NB4 (cell line): ENCODE results near the gene SHISAL1.

Experiments used
- DNase-seq: peaks from one replicate; pipeline ENCODE4 v3.0.0; 2010; ENCODE audit warnings: low read depth
- H3K4me3 ChIP-seq: one replicate; pipeline ENCODE4 v1.5.1; 2011; ENCODE audit warnings: mild to moderate bottlenecking, low read depth, low read length, moderate library complexity
- CTCF ChIP-seq: IDR thresholded peaks from one replicate; pipeline ENCODE4 v1.5.1; 2012; ENCODE audit warnings: low read depth, low read length
- MYC ChIP-seq: IDR thresholded peaks from 2 replicates; pipeline ENCODE4 v1.6.1; 2011; ENCODE audit warnings: low read depth, low read length
- POLR2A ChIP-seq: IDR thresholded peaks from 2 replicates; pipeline ENCODE4 v1.6.1; 2011; ENCODE audit warnings: mild to moderate bottlenecking; ENCODE audit not compliant: insufficient read length; ENCODE audit errors: extremely low read depth
- TF ChIP-seq, protein P1 (sequence below): IDR thresholded peaks from 2 replicates; pipeline ENCODE4 v1.6.1; 2011; ENCODE audit warnings: low read depth, low read length

SHISAL1 gene

DNA sequence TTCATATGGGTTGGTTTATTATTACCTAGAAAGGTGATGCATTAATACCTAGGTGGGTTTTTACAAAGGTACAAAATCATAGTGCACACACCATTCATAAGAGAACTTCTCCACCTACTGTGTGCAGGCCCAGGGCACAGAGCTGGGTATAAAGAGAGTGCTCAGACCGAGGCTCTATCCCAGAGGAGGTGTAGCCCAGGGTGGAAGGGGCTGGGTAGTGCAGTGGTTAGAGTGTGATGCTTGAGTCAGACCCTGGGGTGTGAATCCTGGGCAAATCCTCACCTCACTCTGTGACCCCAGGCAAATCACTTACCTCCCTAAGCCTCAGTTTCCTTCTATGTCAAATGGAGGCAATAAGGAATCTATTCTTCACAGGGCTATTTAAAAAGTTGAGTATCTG is 99.8 kb downstream of the SHISAL1 start:
- no peak for DNase-seq
- TF ChIP-seq POLR2A (no peak), CTCF (no peak), MYC (no peak)
- TF ChIP-seq, protein P1, sequence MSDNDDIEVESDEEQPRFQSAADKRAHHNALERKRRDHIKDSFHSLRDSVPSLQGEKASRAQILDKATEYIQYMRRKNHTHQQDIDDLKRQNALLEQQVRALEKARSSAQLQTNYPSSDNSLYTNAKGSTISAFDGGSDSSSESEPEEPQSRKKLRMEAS, result no peak
- no peak overlapping the region for H3K4me3 ChIP-seq

- no peak overlapping the region for H3K4me3 ChIP-seq
- TF ChIP-seq CTCF (no peak), POLR2A (no peak), MYC (no peak)
- TF ChIP-seq, protein P1, result no peak
- DNase-seq, result no peak
Observed at GRCh38 chr22:44211946-44212930, 100.5 kb downstream of the SHISAL1 start.

DNA sequence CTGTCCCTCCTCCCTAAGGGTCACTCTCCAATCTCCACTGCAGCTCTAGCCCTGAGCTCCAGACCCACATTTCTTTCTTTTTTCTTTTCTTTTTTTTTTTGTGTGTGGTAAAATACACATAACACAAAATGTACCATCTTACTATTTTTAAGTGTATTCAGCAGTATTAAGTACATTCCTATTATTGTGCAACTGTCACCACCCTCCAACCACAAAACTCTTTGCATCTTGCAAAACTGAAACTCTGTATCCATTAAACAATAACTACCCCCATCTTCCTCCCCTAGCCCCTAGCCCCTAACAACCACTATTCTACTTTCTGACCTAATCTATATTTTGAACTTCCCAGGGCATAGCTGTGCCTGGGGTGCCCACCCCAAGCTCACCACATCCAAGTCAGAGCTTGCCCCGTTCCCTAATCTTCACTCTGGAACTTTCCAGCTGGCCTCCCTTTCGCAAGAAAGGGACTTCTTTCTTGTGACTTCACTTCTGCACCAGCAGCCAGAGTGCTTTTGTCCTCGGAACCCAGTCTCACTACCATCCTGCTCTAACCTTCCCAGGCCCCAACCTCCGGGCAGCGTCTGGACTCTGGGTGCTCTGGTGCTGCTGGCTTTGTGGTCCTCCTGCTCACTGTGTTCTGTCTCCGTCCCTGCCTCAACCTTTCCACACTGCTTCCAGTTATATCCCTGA is 101.3 kb downstream of the SHISAL1 start:
- TF ChIP-seq, protein P1, result no peak
- no peak for TF ChIP-seq MYC
- TF ChIP-seq CTCF, result no peak
- TF ChIP-seq POLR2A, result no peak
- H3K4me3 ChIP-seq, result no peak overlapping the region
- no peak for DNase-seq

- TF ChIP-seq MYC (no peak), POLR2A (no peak), CTCF (no peak)
- TF ChIP-seq, protein P1, result no peak
- H3K4me3 ChIP-seq, result no peak overlapping the region
- no peak for DNase-seq
Observed at GRCh38 chr22:44210722-44211121, 102.0 kb downstream of the SHISAL1 start.

DNA sequence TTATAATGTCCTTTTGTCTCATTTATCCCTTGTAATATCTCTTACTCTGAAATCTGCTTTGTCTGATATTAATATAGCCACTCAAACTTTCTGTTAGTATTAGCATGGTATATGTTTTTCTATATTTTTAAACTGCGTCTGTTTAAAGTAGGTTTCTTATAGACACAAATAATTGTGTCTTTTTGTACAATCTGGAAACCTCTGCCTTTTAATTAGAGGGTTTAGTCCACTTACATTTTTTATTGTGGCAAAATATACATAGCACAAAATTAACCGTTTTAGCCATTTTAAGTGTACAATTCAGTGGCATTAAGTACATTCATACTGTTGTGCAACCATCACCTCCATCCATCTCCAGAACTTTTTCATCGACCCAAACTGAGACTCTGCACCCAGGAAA is 103.4 kb downstream of the SHISAL1 start:
- DNase-seq, result no peak
- TF ChIP-seq MYC (no peak), POLR2A (no peak), CTCF (no peak)
- H3K4me3 ChIP-seq, result no peak overlapping the region
